ENCODE results near the gene ASAP2. TPM values are rescaled to one million over a fixed set of nuclear protein-coding genes. Genes with fewer than 3 reads are reported as not detected.

The ASAP2 gene
- total RNA-seq, 1 donor from 2014 or later: 45.6 TPM

- no peak for TF ChIP-seq CTCF (conservative IDR thresholded peaks at IDR 0.05)
- Mint-ChIP-seq H3K27me3 (no peaks in the 10 kb centered on the region), H3K4me1 (ENCODE audit: unreplicated experiment) (no peaks in the 10 kb centered on the region), H3K27ac (no peak overlapping the region), H3K9me3 (no peaks in the 10 kb centered on the region), H3K36me3 (peaks cover 25% of the 10 kb centered on the region), H3K4me3 (no peak overlapping the region)
- no peak for DNase-seq (ENCODE audit: extremely low spot score, unreplicated experiment)
These were observed 172.8 kb downstream of the ASAP2 start for GRCh38 chr2:9379391-9379755.

- Mint-ChIP-seq H3K36me3 (peaks cover 22% of the 10 kb centered on the region), H3K9me3 (no peaks in the 10 kb centered on the region), H3K4me1 (ENCODE audit: unreplicated experiment) (no peaks in the 10 kb centered on the region), H3K4me3 (no peak overlapping the region), H3K27ac (no peak overlapping the region), H3K27me3 (no peaks in the 10 kb centered on the region)
- TF ChIP-seq CTCF (conservative IDR thresholded peaks at IDR 0.05): no peak
- no peak for DNase-seq (ENCODE audit: extremely low spot score, unreplicated experiment)
These were observed 174.4 kb downstream of the ASAP2 start for GRCh38 chr2:9380702-9381628.

- Mint-ChIP-seq H3K36me3 (peaks cover 21% of the 10 kb centered on the region), H3K4me1 (ENCODE audit: unreplicated experiment) (no peaks in the 10 kb centered on the region), H3K9me3 (no peaks in the 10 kb centered on the region), H3K27me3 (no peaks in the 10 kb centered on the region), H3K27ac (peak overlapping the region; percentile 13), H3K4me3 (no peak overlapping the region)
- DNase-seq (ENCODE audit: extremely low spot score, unreplicated experiment): no peak
- no peak for TF ChIP-seq CTCF (conservative IDR thresholded peaks at IDR 0.05)
These were observed 176.1 kb downstream of the ASAP2 start for GRCh38 chr2:9382604-9383235.

- Mint-ChIP-seq H3K36me3 (peaks cover 21% of the 10 kb centered on the region), H3K4me1 (ENCODE audit: unreplicated experiment) (no peaks in the 10 kb centered on the region), H3K27me3 (no peaks in the 10 kb centered on the region), H3K4me3 (no peak overlapping the region), H3K27ac (no peak overlapping the region), H3K9me3 (no peaks in the 10 kb centered on the region)
- no peak for TF ChIP-seq CTCF (conservative IDR thresholded peaks at IDR 0.05)
- no peak for DNase-seq (ENCODE audit: extremely low spot score, unreplicated experiment)
These were observed 177.9 kb downstream of the ASAP2 start for GRCh38 chr2:9384521-9384920.

- H3K9me3 Mint-ChIP-seq: no peaks in the 10 kb centered on the region
These were observed 179.2 kb downstream of the ASAP2 start for GRCh38 chr2:9385841-9386240.

More at GRCh38 chr2:9385841-9386240, 179.2 kb downstream of the ASAP2 start:
- Mint-ChIP-seq H3K36me3 (peaks cover 21% of the 10 kb centered on the region), H3K27ac (no peak overlapping the region), H3K4me3 (no peak overlapping the region), H3K27me3 (no peaks in the 10 kb centered on the region), H3K4me1 (ENCODE audit: unreplicated experiment) (peaks cover 4% of the 10 kb centered on the region)
- TF ChIP-seq CTCF (conservative IDR thresholded peaks at IDR 0.05): no peak
- DNase-seq (ENCODE audit: extremely low spot score, unreplicated experiment): no peak

Data from type B pancreatic cell (in vitro differentiated cells).